ENCODE data around the gene KCNMB2.

DNA sequence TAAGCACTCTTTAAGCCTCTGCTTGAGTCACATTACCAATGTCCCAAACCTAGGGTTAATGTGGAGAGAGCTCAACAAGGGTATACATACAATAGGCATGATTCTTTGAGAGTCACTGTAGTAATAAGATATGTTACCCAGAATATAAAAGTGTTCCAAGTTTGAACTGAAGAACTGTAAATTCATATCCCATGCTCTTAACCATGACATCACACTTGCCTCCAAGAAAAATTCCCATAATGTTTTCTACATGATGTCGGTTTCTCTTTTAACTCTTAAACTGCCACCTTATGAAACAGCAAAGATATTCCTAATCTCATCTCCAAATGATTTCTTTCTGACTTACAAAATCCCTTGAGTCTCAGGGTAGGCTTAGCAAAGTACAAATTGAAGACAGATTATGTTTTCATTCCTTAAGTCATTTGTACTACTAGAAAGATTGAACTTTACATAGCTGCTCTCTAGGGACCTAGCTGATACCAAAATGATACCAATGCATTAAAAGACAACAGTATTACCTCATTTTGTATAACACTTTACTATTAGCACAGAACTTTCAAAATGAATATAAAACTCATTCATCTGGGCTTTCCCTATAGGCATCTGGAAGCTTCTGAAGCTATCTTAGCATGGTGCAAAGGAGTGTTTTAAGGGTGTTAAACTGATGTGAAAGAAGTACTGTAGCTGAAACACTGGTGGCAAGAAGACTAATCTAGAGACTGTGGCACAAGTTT is 127.1 kb downstream of the KCNMB2 start:
- TF ChIP-seq ZNF274 (IDR thresholded peaks at IDR 0.05; ENCODE audit: low read depth, low read length) (no peak), YY1 (IDR thresholded peaks at IDR 0.05; ENCODE audit: insufficient read depth, insufficient read length) (no peak), SUZ12 (IDR thresholded peaks at IDR 0.05; ENCODE audit: extremely low read depth, insufficient read depth, insufficient read length) (no peak)

Data from NT2/D1 (cell line).